PFSK-1 (cell line): ENCODE results near the gene OR52R1.

ENCODE experiments used
- FOXP2 ChIP-seq: optimal IDR thresholded peaks from 2 replicates; pipeline ENCODE3; 2011; ENCODE audit warnings: borderline replicate concordance, control low read depth, inconsistent platforms; ENCODE audit not compliant: insufficient read depth; ENCODE audit errors: extremely low read length, extremely low read depth
- POLR2AphosphoS5 ChIP-seq: IDR thresholded peaks from 2 replicates; pipeline ENCODE4 v1.6.1; 2012; ENCODE audit warnings: low read depth, mild to moderate bottlenecking, control low read depth, low read length, moderate library complexity
- SIN3A ChIP-seq: IDR thresholded peaks from 2 replicates; pipeline ENCODE4 v1.6.1; 2012; ENCODE audit warnings: mild to moderate bottlenecking, low read length, moderate library complexity, borderline replicate concordance; ENCODE audit not compliant: insufficient read depth
- TAF1 ChIP-seq: IDR thresholded peaks from 2 replicates; pipeline ENCODE4 v1.6.1; 2012; ENCODE audit warnings: low read length, control low read depth, borderline replicate concordance; ENCODE audit not compliant: insufficient read depth
- TF ChIP-seq, protein P1 (sequence below), 2 experiments: IDR thresholded peaks; 2 replicates each; pipeline versions ENCODE4 v1.6.1 to v1.8.0; 2011 to 2012; ENCODE audit warnings: low read depth in 2 of 2, low read length in 2 of 2, control low read depth in 1 of 2, inconsistent platforms in 1 of 2, mild to moderate bottlenecking in 1 of 2, moderate library complexity in 1 of 2; ENCODE audit not compliant: insufficient read depth in 1 of 2

Gene OR52R1

DNA sequence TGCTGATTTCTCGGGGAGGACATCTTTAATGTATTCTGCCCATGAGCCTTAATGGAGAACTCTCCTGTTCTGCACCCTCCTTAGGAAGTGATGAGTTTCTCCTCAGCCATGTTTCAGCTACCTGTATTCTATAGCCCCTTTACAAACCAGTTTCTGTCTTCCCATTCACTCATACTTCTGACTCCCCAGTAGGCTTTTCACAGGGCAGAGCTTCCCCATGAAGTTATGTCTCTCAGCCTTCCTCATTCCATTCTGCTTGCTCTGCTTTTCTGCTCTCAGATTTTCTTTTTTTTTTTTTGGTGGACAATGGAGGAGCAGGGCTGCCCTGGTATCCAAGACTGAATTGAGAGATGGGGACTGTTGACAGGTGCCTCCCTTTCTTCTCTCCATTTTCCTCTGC, 4.3 kb upstream of the OR52R1 start:
- TF ChIP-seq FOXP2 (no peak), TAF1 (no peak), SIN3A (no peak), POLR2AphosphoS5 (no peak)
- TF ChIP-seq, protein P1, sequence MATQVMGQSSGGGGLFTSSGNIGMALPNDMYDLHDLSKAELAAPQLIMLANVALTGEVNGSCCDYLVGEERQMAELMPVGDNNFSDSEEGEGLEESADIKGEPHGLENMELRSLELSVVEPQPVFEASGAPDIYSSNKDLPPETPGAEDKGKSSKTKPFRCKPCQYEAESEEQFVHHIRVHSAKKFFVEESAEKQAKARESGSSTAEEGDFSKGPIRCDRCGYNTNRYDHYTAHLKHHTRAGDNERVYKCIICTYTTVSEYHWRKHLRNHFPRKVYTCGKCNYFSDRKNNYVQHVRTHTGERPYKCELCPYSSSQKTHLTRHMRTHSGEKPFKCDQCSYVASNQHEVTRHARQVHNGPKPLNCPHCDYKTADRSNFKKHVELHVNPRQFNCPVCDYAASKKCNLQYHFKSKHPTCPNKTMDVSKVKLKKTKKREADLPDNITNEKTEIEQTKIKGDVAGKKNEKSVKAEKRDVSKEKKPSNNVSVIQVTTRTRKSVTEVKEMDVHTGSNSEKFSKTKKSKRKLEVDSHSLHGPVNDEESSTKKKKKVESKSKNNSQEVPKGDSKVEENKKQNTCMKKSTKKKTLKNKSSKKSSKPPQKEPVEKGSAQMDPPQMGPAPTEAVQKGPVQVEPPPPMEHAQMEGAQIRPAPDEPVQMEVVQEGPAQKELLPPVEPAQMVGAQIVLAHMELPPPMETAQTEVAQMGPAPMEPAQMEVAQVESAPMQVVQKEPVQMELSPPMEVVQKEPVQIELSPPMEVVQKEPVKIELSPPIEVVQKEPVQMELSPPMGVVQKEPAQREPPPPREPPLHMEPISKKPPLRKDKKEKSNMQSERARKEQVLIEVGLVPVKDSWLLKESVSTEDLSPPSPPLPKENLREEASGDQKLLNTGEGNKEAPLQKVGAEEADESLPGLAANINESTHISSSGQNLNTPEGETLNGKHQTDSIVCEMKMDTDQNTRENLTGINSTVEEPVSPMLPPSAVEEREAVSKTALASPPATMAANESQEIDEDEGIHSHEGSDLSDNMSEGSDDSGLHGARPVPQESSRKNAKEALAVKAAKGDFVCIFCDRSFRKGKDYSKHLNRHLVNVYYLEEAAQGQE (IDR thresholded peaks at IDR 0.05; ENCODE audit: insufficient read depth in 1 of 2, low read depth in 2 of 2, low read length in 2 of 2): no peak

DNA sequence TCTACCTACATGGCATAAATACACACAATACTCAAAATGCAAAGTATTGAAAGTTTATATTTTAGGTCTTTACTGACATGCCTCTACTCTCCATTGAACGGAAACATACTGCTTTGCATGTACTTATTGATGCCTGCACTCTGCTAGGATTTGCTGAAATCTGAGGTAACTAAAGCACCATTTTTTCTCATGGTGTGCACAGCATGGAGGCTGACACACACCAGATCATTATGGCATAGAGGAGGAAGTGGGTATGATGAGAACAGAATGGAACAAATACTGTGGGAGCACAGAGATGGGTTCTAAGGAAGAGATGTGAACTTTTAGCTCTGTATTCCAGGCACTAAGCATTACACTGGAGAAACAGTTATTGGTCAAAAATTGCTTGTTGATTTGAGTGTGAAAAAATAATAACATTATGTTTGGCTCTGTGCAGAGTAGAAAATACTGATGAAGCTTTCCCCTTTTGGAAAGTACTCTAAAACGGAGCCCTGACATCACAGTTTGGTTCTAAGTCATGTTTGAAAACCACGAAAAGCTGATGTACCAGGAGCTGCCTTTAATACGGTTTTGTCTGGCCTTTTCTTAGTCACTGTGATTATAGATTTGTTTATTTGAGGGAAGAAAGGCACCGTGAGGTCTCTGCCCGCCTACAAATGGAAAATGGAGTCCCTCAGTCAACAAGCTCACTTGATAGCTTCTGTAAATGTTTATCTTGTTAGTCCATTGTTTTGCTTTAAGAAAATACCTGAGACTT, 5.6 kb downstream of the OR52R1 start:
- TF ChIP-seq FOXP2: no peak
- TF ChIP-seq POLR2AphosphoS5: no peak
- TF ChIP-seq SIN3A: no peak
- TF ChIP-seq, protein P1 (IDR thresholded peaks at IDR 0.05; ENCODE audit: insufficient read depth in 1 of 2, low read depth in 2 of 2, low read length in 2 of 2): no peak
- no peak for TF ChIP-seq TAF1

DNA sequence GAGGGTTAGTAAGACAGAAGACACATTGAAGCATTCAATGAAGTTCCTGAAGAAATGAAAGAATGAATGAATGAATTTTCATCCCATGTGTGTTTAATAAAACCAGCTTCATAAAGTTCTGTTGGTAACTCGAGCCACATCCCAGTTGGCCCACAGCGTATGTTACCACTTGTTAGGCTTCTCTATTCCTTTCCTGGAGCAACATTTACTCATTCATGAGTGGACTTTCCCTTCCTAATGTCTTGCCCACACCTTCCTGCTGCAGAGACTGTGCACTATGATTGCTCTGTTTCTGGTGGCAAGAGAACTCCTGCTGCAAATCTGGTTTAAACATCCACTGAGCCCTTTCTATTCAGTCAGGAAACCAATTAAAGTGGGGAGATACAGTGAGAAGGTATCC, 7.0 kb downstream of the OR52R1 start:
- TF ChIP-seq FOXP2 (no peak), POLR2AphosphoS5 (no peak), SIN3A (no peak), TAF1 (no peak)
- TF ChIP-seq, protein P1 (IDR thresholded peaks at IDR 0.05; ENCODE audit: insufficient read depth in 1 of 2, low read depth in 2 of 2, low read length in 2 of 2): no peak

DNA sequence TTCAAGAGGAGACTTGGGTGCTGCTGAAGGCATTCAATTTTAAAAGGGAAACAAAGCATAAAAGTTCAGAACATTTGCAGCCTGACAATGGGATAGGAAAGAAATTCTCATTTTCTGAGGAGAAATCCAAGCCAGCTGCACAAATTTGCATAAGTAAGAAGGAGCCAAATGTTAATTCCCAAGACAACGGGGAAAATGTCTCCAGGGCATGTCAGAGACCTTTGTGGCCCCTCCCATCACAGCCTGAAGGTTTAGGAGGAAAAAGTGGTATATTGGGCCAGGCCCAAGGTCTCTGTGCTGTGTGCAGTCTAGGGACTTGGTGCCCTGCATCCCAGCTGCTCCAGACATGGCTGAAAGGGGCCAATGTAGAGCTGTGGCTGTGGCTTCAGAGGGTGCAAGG, 21.7 kb downstream of the OR52R1 start:
- TF ChIP-seq POLR2AphosphoS5 (no peak), FOXP2 (no peak), SIN3A (no peak), TAF1 (no peak)
- TF ChIP-seq, protein P1 (IDR thresholded peaks at IDR 0.05; ENCODE audit: insufficient read depth in 1 of 2, low read depth in 2 of 2, low read length in 2 of 2): no peak
